NCI-H146 treated with DMSO at 0.1 percent for 48 hours (cell line): Measurements from ENCODE around the gene IL27RA.

Experiments used
- DNase-seq: peaks from one replicate; lab custom pipeline; 2025; ENCODE audit not compliant: unreplicated experiment; lab: John Stamatoyannopoulos, UW

Gene IL27RA

DNA sequence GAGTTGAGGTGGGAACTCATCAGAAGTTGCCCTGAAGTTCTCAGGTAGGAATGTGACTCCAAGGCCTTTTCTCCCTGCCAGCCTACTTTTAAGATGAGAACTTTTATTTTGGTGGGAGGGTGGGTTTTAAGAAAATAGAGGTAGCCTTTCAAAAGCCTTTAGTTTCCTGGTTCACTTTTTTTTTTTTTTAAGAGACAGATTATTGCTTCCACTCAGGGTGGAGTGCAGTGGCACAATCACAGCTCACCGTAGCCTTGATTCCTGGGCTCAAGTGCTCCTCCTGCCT lies 51.1 kb downstream of the IL27RA start:
- no peak for DNase-seq

DNA sequence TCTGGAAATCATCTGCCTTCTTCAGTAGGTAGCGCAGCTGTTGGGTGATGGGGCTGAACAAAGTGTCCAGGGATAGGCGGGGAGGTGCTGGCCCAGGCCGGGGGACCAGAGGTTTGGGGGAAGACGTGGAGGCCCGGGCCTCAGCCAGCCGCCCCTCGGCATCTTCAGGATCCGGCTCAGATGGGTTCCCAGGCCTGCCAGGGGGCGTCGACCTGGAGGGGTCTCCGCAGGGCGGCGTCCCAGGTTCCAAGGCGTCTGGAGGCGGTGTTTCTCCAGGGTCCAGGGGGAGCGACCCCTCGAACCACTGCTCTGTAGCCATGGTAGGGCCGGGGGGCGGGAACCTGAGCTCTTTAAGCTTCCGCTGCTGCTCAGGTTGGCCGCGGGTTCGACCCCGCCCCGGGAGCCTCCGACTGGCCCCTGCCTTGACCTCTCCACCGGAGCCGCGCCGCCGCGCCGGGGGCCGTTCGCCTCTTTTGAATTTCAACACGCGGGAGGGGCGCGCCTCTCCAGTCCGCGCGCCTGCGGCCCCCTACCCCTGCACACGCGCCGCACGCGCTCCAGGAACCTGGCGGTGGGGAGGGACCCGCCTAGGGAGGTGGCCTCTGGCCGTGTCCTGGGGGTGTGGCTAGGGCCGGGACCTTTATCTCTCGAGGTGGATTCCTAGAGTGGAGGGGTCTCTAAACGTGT lies 53.9 kb downstream of the IL27RA start, which contains the start of gene C19orf67:
C19orf67 (minus strand) TSS at position 475 of the 687 bp plus-strand sequence; CDS start at position 319, 156 bp downstream.
- no peak for DNase-seq

DNA sequence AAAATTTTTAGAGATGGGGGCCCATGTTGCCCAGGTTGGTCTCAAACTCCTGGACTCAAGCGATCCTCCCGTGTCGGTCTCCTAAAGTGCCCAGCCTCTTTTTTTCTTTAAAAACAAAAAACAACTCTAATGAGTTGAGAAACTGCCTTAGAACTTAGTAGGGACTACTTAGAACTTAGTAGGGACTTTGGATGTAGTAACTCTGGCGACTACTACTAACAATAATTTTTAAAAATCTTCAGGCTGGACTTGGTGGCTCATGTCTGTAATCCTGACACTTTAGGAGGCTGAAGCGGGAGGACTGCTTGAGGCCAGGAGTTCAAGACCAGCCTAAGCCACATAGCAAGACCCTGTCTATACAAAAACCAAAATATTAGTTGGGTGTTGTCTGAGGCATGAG lies 54.5 kb downstream of the IL27RA start:
- no peak for DNase-seq

DNA sequence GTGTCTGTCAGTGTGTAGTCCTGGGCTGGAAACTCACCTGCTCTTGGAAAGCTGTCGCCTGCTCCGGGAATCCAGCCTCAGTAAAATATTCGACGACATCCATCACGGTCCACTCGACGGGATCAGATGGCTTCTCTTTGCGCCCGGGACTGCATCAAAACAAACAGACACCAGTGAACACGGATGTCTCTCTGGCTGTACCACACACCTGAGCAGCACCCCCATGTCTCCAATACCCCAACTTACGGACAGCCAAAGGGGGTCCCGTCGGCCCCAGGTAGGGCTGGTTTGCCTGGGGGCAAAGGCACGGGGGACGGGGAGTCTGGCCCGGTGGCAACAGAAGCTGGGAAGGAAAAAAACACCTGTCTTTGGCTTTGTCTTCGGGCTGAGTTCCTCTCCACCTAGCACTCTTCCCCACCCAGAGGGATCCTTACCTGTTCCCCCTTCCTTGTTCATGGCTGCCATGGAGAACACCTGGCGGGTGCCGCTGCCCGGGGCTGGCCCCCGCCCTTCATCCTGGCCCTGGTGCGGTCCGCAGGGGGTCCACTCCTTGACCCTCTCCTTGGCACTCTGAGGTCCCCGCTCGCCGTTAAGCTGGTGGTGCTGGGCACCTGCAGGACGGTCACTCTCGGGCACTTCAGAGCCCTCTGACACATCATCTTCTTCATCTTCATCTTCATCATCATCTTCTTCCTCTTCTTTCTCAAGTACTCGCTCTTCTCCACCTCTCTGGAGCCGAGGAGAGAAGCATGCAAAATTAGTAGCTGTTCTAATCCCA lies 57.3 kb downstream of the IL27RA start:
- DNase-seq = no peak

DNA sequence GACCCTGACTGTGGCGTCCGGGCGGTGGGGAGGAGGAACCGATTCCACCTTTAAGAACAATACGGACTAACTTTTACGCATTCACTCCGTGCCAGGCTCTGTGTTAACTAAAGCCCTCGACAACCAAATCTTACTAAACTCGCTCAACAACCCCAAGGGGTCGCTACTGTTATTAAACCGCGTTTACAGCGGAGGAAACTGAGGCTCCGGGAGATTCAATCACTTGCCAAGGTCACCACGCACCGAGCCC lies 57.8 kb downstream of the IL27RA start:
- no peak for DNase-seq

GRCh38 chr19:14089662-14090508 lies 58.3 kb downstream of the IL27RA start:
- DNase-seq = no peak

- peak; percentile 73 for DNase-seq
Measured at GRCh38 chr19:14090509-14091080, 59.0 kb downstream of the IL27RA start, which contains the start of gene SAMD1. Gene SAMD1, minus strand, starts transcription at chr19:14090751.

DNA sequence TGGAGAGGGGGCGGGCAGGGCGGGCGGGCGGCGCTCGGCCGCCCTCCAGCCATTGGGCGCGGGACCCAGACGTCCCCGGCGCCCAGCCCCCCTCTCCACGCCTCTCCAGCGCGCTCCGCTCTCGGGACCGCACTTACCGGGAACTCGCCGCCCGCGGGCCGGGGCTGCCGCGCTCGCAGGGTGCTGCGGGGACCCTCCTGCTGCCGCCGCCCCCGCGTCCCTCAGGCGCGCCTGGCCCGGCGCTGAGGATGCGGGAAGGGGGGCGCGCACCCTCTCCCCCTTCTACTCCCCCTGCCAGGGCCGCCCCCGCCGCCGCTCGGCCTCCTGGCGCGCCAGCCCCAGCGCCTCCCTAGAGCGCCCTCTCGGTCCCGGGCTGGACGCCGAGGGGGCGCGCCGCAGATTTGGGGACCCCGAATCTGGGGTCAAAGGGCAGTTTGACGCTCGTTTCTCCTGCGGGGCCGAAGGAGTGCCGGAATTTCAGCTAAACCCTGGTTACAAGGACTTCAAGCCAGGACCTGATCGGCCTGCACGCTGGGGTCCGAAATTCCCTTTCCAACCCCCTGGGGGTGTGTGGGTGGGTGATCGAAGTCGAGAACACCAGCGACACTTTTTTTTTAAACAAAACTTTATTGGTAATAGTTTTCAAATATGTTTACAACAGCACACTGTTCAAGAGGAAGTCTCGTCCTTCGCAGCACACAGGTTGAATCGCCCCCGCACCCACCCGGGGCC lies 59.7 kb downstream of the IL27RA start:
- DNase-seq = peak; percentile 73

- DNase-seq = no peak
Measured at GRCh38 chr19:14091813-14092462, 60.4 kb downstream of the IL27RA start.

- DNase-seq = no peak
Measured at GRCh38 chr19:14093117-14093823, 61.7 kb downstream of the IL27RA start.

- DNase-seq = no peak
Measured at GRCh38 chr19:14094854-14095253, 63.3 kb downstream of the IL27RA start.

DNA sequence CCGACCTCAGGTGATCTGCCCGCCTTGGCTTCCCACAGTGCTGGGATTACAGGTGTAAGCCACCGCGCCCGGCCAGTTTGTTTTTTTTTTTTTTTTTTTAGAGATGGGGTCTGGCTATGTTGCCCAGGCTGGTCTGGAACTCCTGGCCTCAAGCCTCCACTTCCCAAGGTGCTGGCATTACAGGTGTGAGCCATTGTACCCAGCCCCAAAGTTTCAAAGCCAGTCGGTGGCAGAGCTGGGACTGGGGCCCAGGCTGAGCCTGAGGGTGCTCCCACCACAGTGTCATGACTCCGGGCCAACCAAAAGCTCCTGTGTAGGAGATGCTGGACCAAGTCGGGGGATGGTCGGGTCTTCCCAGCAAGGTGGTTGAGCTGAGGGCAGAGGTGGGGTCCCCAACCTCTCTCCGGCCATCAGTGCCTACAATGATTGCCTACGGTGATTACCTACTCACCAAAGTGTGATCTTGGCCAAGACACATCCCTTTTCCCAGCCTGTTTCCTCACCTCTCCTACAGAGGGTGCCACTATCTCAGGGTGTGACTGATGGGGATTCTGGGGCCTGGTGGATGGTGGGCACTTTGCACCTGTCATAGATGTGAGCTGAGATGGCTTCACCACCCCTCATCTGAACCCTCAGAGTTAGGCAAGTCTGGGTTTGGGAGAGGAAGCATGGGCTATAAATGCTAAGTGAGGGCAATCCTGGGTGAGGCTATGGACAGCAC lies 64.9 kb downstream of the IL27RA start:
- no peak for DNase-seq

DNA sequence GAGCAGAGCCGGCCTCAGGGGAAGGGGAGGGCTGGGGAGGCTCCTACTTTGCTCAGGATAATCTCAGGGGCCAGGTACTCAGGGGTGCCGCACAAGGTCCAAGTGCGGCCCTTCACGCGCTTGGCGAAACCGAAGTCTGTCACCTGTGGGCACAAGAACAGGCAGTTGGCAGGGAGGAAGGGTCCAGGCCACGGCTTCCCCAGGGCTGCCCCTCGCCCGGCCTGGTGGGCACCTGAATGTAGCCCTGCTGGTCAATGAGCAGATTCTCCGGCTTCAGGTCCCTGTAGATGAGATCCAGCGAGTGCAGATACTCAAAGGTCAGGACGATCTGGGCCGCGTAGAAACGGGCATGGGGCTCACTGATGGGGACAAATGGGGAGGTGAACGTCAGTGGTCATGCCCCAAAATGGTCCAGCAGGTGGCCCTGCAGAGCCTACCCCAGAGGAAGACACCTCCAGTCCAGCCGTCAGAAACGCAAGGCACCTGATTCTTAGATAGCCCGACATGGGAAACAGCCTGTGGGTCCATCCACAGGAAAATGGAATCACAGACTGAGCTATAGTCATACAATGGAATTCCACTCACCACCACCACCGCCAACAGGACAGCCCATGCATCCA lies 66.1 kb downstream of the IL27RA start:
- DNase-seq = no peak

- DNase-seq = no peak
Measured at GRCh38 chr19:14101003-14101545, 69.5 kb downstream of the IL27RA start.

GRCh38 chr19:14102102-14102696 lies 70.6 kb downstream of the IL27RA start:
- no peak for DNase-seq

GRCh38 chr19:14102756-14103155 lies 71.2 kb downstream of the IL27RA start:
- DNase-seq = no peak
